22Rv1 (cell line): ENCODE results near the gene GOLGA8B.
"Not testable (repeated sequence)": the region's sequence is repeated elsewhere in the genome, so short reads cannot be mapped to it uniquely, and the experiment has no call there.

Experiments used
- ZFX ChIP-seq: fragments of 450-650 bp; IDR thresholded peaks from 2 replicates; pipeline ENCODE4 v1.6.1; 2017; ENCODE audit warnings: antibody characterized with exemption, borderline replicate concordance
- TF ChIP-seq, protein P1 (sequence below): fragments of 450-650 bp; IDR thresholded peaks from 2 replicates; pipeline ENCODE4 v1.5.1; 2017; ENCODE audit warnings: mild to moderate bottlenecking

DNA sequence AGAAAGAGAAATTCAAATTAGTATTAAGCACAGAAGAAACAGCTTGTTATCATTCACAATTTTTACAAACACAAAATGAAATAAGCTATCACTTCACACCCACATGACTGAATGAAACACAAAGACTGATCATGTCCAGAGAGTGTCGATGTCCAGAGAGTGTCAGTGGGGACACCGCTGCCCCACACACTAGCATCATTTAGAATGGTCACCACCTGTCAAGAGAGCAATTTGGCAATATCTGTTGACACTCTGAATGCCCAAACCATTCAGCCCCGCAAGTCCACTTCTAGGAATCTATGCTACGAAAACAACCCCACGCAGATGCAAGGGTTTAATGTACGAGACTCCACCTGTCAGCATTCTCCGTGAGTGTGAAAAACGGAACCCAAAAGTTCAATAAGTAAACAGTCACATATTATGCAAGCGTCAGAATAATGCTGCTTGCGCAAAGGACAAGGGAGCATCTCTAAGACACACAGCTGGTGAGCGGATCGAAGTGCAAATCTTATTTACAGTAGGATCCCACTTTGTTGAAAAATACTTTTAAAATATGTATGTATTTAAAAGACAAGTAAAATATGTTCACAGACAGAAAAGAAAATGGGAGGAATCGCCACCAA is 11.3 kb downstream of the GOLGA8B start:
- TF ChIP-seq, protein P1, sequence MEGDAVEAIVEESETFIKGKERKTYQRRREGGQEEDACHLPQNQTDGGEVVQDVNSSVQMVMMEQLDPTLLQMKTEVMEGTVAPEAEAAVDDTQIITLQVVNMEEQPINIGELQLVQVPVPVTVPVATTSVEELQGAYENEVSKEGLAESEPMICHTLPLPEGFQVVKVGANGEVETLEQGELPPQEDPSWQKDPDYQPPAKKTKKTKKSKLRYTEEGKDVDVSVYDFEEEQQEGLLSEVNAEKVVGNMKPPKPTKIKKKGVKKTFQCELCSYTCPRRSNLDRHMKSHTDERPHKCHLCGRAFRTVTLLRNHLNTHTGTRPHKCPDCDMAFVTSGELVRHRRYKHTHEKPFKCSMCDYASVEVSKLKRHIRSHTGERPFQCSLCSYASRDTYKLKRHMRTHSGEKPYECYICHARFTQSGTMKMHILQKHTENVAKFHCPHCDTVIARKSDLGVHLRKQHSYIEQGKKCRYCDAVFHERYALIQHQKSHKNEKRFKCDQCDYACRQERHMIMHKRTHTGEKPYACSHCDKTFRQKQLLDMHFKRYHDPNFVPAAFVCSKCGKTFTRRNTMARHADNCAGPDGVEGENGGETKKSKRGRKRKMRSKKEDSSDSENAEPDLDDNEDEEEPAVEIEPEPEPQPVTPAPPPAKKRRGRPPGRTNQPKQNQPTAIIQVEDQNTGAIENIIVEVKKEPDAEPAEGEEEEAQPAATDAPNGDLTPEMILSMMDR, result not testable (repeated sequence)
- TF ChIP-seq ZFX, result not testable (repeated sequence)
